HG02973 (cell line): ENCODE results near the gene SAMD8.
"Not testable (repeated sequence)": the region's sequence is repeated elsewhere in the genome, so short reads cannot be mapped to it uniquely, and the experiment has no call there.

ENCODE experiments used
- ATAC-seq: cut with Tn5 transposase; IDR thresholded peaks from one replicate; pipeline ENCODE4 v1.9.1; 2021; ENCODE audit warnings: moderate library complexity; ENCODE audit not compliant: unreplicated experiment

The SAMD8 gene

DNA sequence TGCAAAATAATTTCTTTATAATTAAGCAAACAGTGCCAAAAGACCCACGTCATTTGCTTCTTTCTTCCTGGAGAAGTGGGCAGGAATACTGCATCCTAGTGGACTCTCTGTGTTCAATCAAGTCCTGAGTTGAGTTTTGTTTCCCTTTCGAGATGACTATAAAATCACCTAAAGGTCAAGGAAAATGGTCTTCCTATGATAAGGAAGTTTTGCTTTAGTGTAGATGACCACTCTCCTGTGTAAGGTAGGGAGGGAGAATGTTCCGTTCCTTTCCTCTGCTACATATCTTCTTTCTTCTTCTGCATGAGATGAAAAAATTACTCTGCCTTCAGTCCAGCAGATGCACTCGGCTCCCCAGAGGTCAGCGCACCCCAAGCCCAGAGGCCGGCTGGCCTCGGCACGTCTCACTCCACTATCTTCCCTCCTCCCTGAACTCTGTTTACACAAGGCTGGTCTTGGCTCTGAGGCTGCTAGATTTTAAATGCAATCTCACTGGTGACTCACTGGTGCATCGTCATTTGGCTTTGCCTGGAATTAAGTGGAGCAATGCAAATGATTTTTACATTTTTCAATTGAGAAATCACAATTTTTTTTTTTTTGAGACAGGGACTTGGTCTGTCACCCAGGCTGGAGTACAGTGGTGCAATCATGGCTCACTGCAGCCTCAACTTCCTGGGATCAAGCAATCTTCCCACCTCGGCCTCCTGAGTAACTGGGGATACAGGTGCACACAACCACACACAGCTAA lies 80.5 kb downstream of the SAMD8 start:
- no peak for ATAC-seq

- not testable (repeated sequence) for ATAC-seq
Observed at GRCh38 chr10:75194625-75195024, 83.2 kb downstream of the SAMD8 start.

- no peak for ATAC-seq
Observed at GRCh38 chr10:75195035-75195763, 83.7 kb downstream of the SAMD8 start.

DNA sequence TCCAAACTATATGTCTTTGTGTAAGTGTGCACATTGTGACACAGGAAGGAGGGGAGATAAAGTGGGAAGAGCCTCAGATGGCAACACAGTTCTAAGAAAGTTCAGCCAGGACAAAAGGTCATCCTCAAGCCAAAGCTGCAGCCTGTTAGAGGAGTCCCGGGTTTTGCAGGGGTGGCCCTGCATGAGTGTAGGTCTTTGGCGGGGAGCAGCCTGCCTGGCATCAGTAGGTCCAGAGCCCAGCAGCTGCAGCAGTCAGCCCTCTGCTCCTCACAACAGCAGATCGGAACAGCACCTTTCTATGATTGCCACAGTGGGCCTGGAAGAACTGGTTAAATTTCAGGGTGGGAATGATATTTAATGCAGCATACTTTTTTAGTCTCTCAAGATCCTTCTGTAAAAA lies 85.6 kb downstream of the SAMD8 start:
- ATAC-seq, result no peak

GRCh38 chr10:75197906-75198305 lies 86.5 kb downstream of the SAMD8 start:
- no peak for ATAC-seq

DNA sequence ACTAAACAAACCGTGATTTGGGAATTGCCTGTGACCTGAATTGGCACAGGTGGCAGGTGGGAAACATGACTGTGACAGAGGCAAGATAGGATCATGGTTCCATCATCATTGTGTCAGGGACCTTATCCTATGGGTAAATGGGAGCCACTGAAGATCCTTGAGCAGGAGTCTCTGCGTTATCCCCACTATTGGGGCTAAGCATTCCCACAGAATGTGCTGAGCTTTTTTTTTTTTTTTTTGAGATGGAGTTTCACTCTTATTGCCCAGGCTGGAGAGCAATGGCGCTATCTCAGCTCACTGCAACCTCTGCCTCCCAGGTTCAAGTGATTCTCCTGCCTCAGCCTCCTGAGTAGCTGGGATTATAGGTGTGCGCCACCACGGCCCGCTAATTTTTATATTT lies 88.5 kb downstream of the SAMD8 start:
- ATAC-seq, result not testable (repeated sequence)

DNA sequence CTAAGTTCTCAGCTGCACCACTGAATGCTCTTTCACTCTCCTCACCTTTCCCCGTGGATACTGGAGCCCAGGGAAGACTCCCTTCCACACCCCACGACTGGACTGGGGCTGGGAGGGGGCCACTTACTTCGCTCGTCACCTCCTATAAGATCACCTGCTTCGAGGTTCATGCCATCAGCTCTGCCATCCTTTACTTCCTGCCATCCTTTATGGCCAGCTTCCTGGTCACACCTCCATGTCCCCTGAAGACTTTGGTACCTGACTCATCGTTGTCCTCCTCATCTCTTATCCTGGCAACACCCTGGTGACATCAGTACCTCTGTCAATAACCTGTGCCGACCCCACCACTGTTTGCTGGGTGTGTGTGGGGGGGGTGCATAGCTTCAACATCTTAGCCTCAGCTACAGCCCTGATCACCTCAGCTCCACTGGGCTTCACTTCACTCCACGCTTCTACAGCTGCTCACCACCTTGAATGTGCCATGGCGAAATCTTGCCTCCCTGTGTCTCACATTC lies 90.4 kb downstream of the SAMD8 start:
- no peak for ATAC-seq

GRCh38 chr10:75202321-75203045 lies 91.0 kb downstream of the SAMD8 start:
- ATAC-seq, result no peak

GRCh38 chr10:75203046-75203620 lies 91.7 kb downstream of the SAMD8 start:
- ATAC-seq, result not testable (repeated sequence)

DNA sequence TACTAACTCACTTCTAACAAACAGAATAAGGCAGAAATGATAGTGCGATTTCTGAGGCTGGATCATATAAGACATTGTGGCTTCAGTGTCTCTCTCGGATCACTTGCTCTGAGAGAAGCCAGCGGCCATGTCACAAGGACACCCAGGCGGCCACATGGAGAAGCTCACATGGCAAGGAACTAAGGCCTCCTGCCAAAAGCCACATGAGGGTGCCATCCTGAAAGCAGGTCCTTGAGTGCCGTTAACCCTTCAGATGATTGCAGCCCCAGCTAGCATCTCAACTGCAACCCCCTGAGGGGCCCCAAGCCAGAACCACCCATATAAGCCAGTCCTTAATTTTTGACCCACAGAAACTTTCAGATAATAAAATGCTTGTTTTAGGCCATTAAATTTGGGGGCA lies 92.3 kb downstream of the SAMD8 start:
- ATAC-seq, result no peak

DNA sequence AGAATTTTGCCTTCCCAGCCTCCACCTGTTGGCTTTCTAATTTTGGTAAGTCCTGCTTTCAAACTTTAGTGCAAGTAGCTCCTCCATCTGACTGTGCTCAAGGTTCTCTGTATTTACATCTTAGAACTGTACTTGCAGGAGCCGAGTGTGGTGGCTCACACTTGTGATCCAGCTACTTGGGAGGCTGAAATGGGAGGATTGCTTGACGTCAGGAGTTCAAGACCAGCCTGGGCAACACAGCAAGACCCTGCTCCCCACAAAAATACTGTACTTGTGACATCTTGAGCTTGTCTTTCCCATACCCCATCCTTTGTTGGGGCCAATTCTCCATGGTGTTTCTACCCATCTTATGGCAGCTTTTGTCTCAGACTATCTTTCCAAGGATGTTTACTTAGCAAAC lies 94.5 kb downstream of the SAMD8 start:
- no peak for ATAC-seq

DNA sequence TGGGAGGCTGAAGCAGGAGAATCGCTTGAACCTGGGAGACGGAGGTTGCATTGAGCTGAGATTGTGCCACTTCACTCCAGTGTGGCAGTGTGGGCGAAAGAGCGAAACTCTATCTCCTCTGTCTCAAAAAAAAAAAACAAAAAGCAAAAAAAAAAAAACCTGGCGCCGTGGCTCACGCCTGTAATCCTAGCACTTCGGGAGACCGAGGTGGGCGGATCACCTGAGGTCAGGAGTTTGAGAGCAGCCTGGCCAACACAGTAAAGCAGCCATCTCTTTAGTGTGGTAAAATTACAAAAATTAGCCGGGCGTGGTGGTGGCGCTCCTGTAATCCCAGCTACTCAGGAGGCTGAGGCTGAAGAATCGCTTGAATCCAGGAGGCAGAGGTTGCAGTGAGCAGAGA lies 95.2 kb downstream of the SAMD8 start:
- not testable (repeated sequence) for ATAC-seq

- no peak for ATAC-seq
Observed at GRCh38 chr10:75207079-75207856, 95.8 kb downstream of the SAMD8 start.

DNA sequence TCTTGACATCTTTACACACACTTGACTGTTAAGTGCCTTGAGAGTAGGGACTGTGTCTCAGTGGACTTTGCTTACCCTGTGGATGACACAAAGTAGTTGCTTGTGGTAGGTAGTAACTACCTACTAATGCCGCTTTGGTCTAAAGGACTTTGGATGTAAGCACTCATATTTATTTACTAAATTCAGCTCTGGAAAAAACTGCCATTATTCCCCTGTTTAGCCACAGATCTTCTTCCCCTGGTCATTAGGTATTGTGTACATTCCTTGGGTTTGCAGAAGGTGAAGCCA lies 96.3 kb downstream of the SAMD8 start:
- no peak for ATAC-seq

DNA sequence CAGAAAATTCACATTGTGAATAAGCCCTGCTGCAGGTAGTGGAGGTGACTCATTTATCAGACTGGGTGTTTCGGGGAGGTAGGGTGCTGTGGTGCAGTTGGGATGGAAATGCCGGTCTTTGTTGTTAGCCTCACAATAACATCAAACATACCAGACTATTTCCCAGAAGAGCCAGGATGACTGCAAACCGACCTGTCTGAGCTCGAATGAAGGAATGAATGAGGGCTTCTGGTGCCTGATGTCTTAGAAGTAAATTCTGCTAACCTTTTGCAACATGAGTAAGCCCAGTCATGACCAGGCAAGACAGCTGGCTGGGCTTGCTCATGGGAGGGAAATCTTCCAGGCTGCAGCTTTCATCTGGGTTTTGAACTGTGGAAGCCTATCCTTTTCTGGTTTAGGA lies 96.7 kb downstream of the SAMD8 start:
- no peak for ATAC-seq

GRCh38 chr10:75209086-75209920 lies 97.8 kb downstream of the SAMD8 start:
- ATAC-seq, result no peak

DNA sequence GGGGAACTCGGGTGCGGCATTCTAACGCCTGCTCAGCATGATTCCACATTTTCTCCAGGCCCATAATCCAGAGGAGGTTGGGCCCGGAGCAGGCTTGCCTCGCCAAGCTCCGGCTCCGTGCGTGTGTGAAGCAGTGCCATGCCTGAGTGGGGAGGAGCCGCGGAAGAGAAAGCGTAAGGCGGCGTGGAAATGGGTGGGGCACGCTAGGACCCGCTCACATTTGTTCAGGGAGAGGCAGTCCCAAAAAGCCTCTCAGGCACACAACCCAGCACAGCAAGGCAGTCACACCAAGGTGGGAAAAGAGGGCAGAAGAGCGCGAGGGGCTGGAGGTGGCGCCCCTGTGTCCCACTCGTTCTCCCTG lies 98.4 kb downstream of the SAMD8 start:
- peak; percentile 40 for ATAC-seq

DNA sequence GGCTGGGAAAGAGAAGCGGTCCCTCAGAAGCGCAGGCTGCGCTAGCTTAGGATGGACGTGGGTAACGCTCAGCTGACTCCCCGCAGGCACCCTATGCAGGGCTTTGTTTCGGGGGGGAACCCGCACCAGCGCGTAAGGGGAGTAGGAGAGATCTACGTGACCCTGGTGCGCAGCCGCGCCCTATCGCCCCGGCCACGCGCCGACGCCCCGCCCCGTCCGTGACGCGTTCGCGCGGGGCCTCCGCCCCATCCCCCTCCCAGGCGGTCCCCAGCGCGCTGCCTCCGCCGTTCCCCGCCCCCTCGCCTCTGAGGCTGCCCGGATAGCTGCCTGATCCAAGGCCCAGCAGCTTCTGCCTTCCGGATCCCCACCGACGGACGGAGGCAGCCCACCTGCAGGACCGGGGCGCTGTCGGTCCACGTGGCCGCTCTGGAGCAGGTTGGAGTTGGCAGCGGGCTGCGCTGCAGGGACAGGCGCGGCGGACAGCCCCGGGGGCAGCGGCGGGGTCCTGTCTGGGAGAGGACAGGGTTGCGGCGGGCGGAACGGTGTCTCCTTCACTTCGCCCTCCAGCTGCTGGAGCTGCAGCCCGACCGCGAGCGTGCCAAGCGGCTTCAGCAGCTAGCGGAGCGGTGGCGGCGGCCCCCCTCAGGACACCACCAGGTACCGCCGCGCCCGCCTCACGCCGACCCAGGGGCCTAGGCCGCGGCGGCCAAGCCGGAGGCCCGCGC lies 99.0 kb downstream of the SAMD8 start, which contains the start of gene VDAC2:
Gene VDAC2 (plus strand): TSS at position 515 of the 725 bp plus-strand sequence. CDS start 363 bp downstream, outside the sequence.
- peak; percentile 74 for ATAC-seq
